Lung (tissue), 12 donors: ENCODE results near the gene RERE. TPM values are rescaled to one million over a fixed set of nuclear protein-coding genes. Genes with fewer than 3 reads are reported as not detected.

Experiments
- ATAC-seq: fragments of 200-7000 bp; cut with Tn5 transposase; one replicate; pipeline ENCODE4 v1.9.1; 2020; ENCODE audit warnings: moderate number of reproducible peaks; ENCODE audit not compliant: insufficient read depth, low FRiP score
- DNase-seq, 3 donors: peaks; one replicate each; pipeline ENCODE4 v3.0.0-alpha.2; 2013 to 2017
- H3K27ac ChIP-seq, 2 donors: one replicate each; pipeline ENCODE4 v1.5.1; 2013; ENCODE audit warnings: mild to moderate bottlenecking in 2 of 2, moderate library complexity in 2 of 2, control low read depth in 1 of 2, inconsistent platforms in 1 of 2, low read depth in 1 of 2, low read length in 1 of 2
- H3K27me3 ChIP-seq, 3 donors: one replicate each; pipeline ENCODE4 v1.5.1; 2013; ENCODE audit warnings: low read length in 2 of 3; ENCODE audit not compliant: control insufficient read depth in 3 of 3, insufficient read depth in 3 of 3
- H3K36me3 ChIP-seq, 4 donors: one replicate each; pipeline ENCODE4 v1.5.1; 2013; ENCODE audit warnings: low read length in 4 of 4, mild to moderate bottlenecking in 1 of 4, moderate library complexity in 1 of 4; ENCODE audit not compliant: control insufficient read depth in 4 of 4, insufficient read depth in 4 of 4
- H3K4me1 ChIP-seq, 5 donors: one replicate each; pipeline ENCODE4 v1.5.1; 2013; ENCODE audit warnings: low read length in 5 of 5, mild to moderate bottlenecking in 2 of 5, moderate library complexity in 1 of 5; ENCODE audit not compliant: control insufficient read depth in 5 of 5, insufficient read depth in 5 of 5
- H3K4me3 ChIP-seq: one replicate; pipeline ENCODE4 v1.5.1; 2013; ENCODE audit warnings: mild to moderate bottlenecking, control low read depth, moderate library complexity
- H3K9ac ChIP-seq, 2 donors: one replicate each; pipeline ENCODE4 v1.5.1; 2013; ENCODE audit warnings: low read length in 2 of 2, control low read depth in 1 of 2; ENCODE audit not compliant: insufficient read depth in 1 of 2
- H3K9me3 ChIP-seq, 4 donors: one replicate each; pipeline ENCODE4 v1.5.1; 2013; ENCODE audit warnings: low read length in 3 of 4, mild to moderate bottlenecking in 1 of 4, moderate library complexity in 1 of 4; ENCODE audit not compliant: control insufficient read depth in 4 of 4, insufficient read depth in 3 of 4
- CTCF ChIP-seq: IDR thresholded peaks from 2 replicates; pipeline ENCODE4 v1.5.1; 2012; ENCODE audit warnings: mild to moderate bottlenecking; ENCODE audit errors: control extremely low read depth, extremely low read depth
- WGBS, 2 donors: extraction: QIAGEN DNeasy Blood & Tissue Kit; methylation state at CpG; one replicate each; pipeline ENCODE4 v1.1.7; 2013; 5-methylcytosine and 5-hydroxymethylcytosine counted together
- polyA plus RNA-seq, 2 donors: library from polyadenylated mRNA; stranded (reverse); fragments of 200-250 nt; gene quantifications; one replicate each; pipeline ENCODE4 v1.2.1, GENCODE V29; 2013
- total RNA-seq, 2 donors: library from RNA; depleted of rRNA in 1 of 2; stranded (reverse); fragments of >200 nt in 1 of 2; gene quantifications; one replicate each; pipeline ENCODE4 v1.2.1, GENCODE V29; 2014 to 2021
- donor health status: control.
- donor health status: control.
- donor health status: Bipolar disorder and iron deficiency.
- donor health status: healthy.
- donor health status: DM: yes; HTN: yes; CAD: no.

Gene RERE
- total and polyA plus RNA-seq, 4 donors: 21.7 to 207 (median 57.5) TPM

GRCh38 chr1:8407652-8408051 is 409.8 kb downstream of the RERE start:
- Histone ChIP-seq H3K36me3 (peaks cover 2 to 15% (median 9%) of the 10 kb centered on the region in 4 donors), H3K9ac (peak overlapping the region in 1 of 2 donors; percentile 44), H3K9me3 (no peaks in the 10 kb centered on the region), H3K27ac (peak overlapping the region; percentile 86 to 89), H3K4me1 (peaks cover 13 to 55% (median 49%) of the 10 kb centered on the region in 5 donors), H3K4me3 (no peak overlapping the region), H3K27me3 (no peaks in the 10 kb centered on the region)
- no peak for TF ChIP-seq CTCF
- ATAC-seq (no peak), DNase-seq (no peak)
- WGBS, 2 donors: 68 to 88% methylated on average over 5 of the region's 5 CpGs

- WGBS, 2 donors: 79 to 87% methylated on average over 4 of the region's 4 CpGs
- Histone ChIP-seq H3K4me1 (peaks cover 13 to 53% (median 43%) of the 10 kb centered on the region in 5 donors), H3K36me3 (peaks cover 2 to 16% (median 9%) of the 10 kb centered on the region in 4 donors), H3K27me3 (no peaks in the 10 kb centered on the region), H3K9me3 (no peaks in the 10 kb centered on the region), H3K9ac (no peak overlapping the region), H3K27ac (peak overlapping the region in 1 of 2 donors; percentile 86), H3K4me3 (no peak overlapping the region)
- DNase-seq (peak; percentile 39 to 78 (median 68)), ATAC-seq (no peak)
- no peak for TF ChIP-seq CTCF
Observed at GRCh38 chr1:8406960-8407359, 410.5 kb downstream of the RERE start.

GRCh38 chr1:8406011-8406410 is 411.4 kb downstream of the RERE start:
- H3K4me1 ChIP-seq: peaks cover 11 to 44% (median 38%) of the 10 kb centered on the region in 5 donors

More at GRCh38 chr1:8406011-8406410, 411.4 kb downstream of the RERE start:
- no peak overlapping the region for H3K9ac ChIP-seq
- TF ChIP-seq CTCF: no peak
- no peaks in the 10 kb centered on the region for H3K9me3 ChIP-seq
- peaks cover 2 to 13% (median 11%) of the 10 kb centered on the region in 4 donors for H3K36me3 ChIP-seq
- H3K27me3 ChIP-seq: no peaks in the 10 kb centered on the region
- DNase-seq: no peak
- no peak overlapping the region for H3K27ac ChIP-seq
- no peak overlapping the region for H3K4me3 ChIP-seq
- WGBS, 2 donors: 95 to 96% methylated on average over 7 of the region's 7 CpGs
- ATAC-seq: no peak
